ENCODE data around the gene CPT1C. TPM values are rescaled to one million over a fixed set of nuclear protein-coding genes. Genes with fewer than 3 reads are reported as not detected.

The CPT1C gene
- total RNA-seq, 1 donor = 39.4 TPM

GRCh38 chr19:49646586-49646985 lies 44.3 kb upstream of the CPT1C start:
- DNase-seq (ENCODE audit: low read depth) = no peak
- H3K4me3 ChIP-seq (ENCODE audit: low read depth, low read length) = no peak overlapping the region
- TF ChIP-seq CTCF (IDR thresholded peaks at IDR 0.05; ENCODE audit: insufficient read depth, low read length) = no peak

- no peak for TF ChIP-seq CTCF (IDR thresholded peaks at IDR 0.05; ENCODE audit: insufficient read depth, low read length)
- DNase-seq (ENCODE audit: low read depth) = no peak
- no peak overlapping the region for H3K4me3 ChIP-seq (ENCODE audit: low read depth, low read length)
These were observed 39.7 kb upstream of the CPT1C start for GRCh38 chr19:49651029-49651819.

- no peak for TF ChIP-seq CTCF (IDR thresholded peaks at IDR 0.05; ENCODE audit: insufficient read depth, low read length)
- H3K4me3 ChIP-seq (ENCODE audit: low read depth, low read length) = no peak overlapping the region
- DNase-seq (ENCODE audit: low read depth) = no peak
These were observed 38.9 kb upstream of the CPT1C start for GRCh38 chr19:49651820-49652550.

- DNase-seq (ENCODE audit: low read depth) = no peak
- TF ChIP-seq CTCF (IDR thresholded peaks at IDR 0.05; ENCODE audit: insufficient read depth, low read length) = no peak
- no peak overlapping the region for H3K4me3 ChIP-seq (ENCODE audit: low read depth, low read length)
These were observed 38.1 kb upstream of the CPT1C start for GRCh38 chr19:49652551-49653465.

DNA sequence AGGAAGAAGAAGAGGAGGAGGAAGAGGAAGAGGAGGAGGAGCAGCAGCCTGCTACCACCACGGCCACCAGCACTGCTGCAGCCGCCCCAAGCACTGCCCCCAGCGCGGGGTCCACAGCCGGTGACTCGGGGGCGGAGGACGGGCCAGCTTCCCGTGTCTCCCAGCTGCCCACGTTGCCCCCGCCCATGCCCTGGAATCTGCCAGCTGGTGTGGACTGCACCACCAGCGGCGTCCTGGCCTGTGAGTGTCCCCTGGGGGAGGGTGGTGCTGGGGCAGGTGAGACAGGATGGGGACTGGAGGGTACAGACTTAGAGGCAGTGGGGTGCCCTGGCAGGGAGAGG lies 37.5 kb upstream of the CPT1C start:
- DNase-seq (ENCODE audit: low read depth) = no peak
- TF ChIP-seq CTCF (IDR thresholded peaks at IDR 0.05; ENCODE audit: insufficient read depth, low read length) = no peak

DNA sequence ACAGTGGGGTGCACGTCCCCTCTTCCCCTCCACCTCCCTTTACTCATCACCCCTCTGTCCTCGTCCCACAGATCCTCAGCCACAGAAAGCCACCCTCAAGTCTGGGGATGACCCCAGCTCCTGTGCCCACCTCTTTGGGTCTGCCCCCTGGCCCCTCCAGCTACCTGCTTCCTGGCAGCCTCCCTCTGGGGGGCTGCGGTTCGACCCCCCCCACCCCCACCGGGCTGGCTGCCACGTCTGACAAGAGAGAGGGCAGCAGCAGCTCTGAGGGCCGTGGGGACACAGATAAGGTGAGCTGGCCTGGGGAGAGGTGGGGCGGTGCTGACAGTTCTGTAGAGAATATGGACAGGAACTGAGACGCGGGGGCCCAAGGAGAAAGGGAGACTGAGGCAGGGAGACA lies 36.3 kb upstream of the CPT1C start:
- TF ChIP-seq CTCF (IDR thresholded peaks at IDR 0.05; ENCODE audit: insufficient read depth, low read length) = no peak
- no peak overlapping the region for H3K4me3 ChIP-seq (ENCODE audit: low read depth, low read length)
- no peak for DNase-seq (ENCODE audit: low read depth)

More for the DNA sequence above, 37.5 kb upstream of the CPT1C start:
- no peak overlapping the region for H3K4me3 ChIP-seq (ENCODE audit: low read depth, low read length)
